ENCODE data around the gene SSBP1.

SSBP1 gene

DNA sequence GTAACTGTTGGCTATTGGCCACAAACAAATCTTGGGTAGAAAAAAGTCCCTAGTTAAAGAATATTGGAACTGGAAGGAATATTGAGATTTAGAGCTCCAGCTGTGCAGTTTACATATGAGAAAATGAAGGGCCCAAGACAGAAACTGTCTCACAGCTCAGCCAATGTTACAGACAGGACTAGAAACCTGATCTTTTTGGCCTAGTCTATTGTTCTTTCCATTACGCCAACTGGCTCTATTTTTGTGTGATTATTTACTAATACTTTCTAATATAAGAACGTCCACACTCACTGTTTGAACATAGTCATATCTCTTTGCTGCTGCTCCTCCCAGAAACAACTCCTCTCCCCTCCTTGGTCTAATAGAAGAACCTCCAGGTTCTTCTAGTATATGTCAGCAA lies 28.8 kb upstream of the SSBP1 start:
- DNase-seq (ENCODE audit: low read depth), result no peak
- no peak overlapping the region for H3K4me3 ChIP-seq (ENCODE audit: control insufficient read depth, low read depth, low read length)
- TF ChIP-seq CTCF (IDR thresholded peaks at IDR 0.05; ENCODE audit: control insufficient read depth, insufficient read depth, low read depth, low read length, missing control alignments), result no peak

GRCh38 chr7:141709749-141710148 lies 28.4 kb upstream of the SSBP1 start:
- no peak overlapping the region for H3K4me3 ChIP-seq (ENCODE audit: control insufficient read depth, low read depth, low read length)
- DNase-seq (ENCODE audit: low read depth), result no peak
- no peak for TF ChIP-seq CTCF (IDR thresholded peaks at IDR 0.05; ENCODE audit: control insufficient read depth, insufficient read depth, low read depth, low read length, missing control alignments)

DNA sequence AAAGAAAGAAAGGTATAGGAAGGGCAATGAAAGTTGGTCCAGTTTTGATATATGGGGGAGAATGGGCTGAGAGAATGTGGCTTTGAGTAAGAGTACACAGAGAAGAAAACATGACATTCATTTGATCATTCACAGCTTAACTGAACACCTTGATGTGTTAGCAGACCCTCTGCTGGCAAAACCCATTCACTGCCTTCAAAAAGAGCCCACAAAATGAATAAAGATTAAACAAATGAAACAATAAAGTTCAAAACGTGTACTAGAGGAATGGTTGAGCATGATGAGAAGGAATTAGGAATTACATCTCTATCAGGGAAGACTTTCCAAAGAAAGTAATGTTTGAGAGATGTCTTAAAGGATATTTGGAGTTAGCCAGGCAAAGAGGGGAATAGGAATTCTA lies 27.9 kb upstream of the SSBP1 start:
- no peak for TF ChIP-seq CTCF (IDR thresholded peaks at IDR 0.05; ENCODE audit: control insufficient read depth, insufficient read depth, low read depth, low read length, missing control alignments)
- no peak for DNase-seq (ENCODE audit: low read depth)
- no peak overlapping the region for H3K4me3 ChIP-seq (ENCODE audit: control insufficient read depth, low read depth, low read length)

DNA sequence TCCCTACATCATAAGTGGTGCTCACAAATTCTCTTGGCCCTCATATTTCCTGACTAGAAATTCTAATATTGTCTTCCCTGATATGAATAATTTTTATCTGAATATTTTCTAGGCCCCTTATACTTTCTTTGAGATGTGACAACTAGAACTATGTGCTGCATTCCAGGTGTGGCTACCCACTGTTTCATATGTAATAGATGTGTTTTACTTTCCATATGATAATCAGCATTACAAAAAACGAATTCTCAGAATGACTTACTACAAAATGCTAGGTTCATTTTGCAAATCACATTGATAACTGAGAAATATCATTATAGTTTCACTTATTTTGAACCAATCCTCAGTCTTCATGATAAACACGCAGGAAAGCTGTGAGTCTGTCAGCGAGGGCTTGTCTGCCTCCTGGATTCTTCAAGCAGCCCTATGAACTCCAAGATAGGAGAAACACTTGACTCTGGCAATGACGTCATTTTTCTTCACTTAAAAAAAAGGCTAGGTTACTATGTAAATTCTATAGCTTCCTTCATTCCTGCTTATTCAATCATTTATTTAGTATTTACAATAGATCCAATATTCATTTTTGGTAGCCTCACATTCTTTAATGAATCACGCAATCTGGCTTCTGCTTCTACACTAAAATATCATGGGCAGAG lies 25.4 kb upstream of the SSBP1 start:
- no peak for TF ChIP-seq CTCF (IDR thresholded peaks at IDR 0.05; ENCODE audit: control insufficient read depth, insufficient read depth, low read depth, low read length, missing control alignments)
- DNase-seq (ENCODE audit: low read depth), result no peak
- H3K4me3 ChIP-seq (ENCODE audit: control insufficient read depth, low read depth, low read length), result no peak overlapping the region

- H3K4me3 ChIP-seq (ENCODE audit: control insufficient read depth, low read depth, low read length), result no peak overlapping the region
- DNase-seq (ENCODE audit: low read depth), result no peak
- TF ChIP-seq CTCF (IDR thresholded peaks at IDR 0.05; ENCODE audit: control insufficient read depth, insufficient read depth, low read depth, low read length, missing control alignments), result no peak
These were observed 24.3 kb upstream of the SSBP1 start for GRCh38 chr7:141713890-141714289.

GRCh38 chr7:141714571-141714970 lies 23.6 kb upstream of the SSBP1 start:
- no peak for TF ChIP-seq CTCF (IDR thresholded peaks at IDR 0.05; ENCODE audit: control insufficient read depth, insufficient read depth, low read depth, low read length, missing control alignments)
- no peak overlapping the region for H3K4me3 ChIP-seq (ENCODE audit: control insufficient read depth, low read depth, low read length)
- no peak for DNase-seq (ENCODE audit: low read depth)

DNA sequence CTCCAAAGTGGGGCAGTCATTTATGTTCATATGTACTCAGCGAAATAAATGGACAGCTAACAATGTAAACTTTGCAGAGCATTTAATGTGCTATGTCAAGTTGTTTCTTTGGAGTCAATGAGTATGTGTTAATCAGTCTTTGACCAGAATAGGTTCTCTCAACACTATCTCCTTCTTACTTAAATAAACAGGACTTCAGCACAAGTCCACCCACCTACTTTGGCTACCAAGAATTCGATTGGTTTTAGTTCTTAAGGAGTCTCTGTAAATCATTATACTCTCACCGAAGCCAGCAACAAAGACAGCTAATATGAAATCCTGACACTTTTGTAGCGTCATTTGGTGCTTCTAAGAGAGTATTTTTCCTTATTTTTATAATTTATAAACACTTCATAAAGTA lies 23.1 kb upstream of the SSBP1 start:
- no peak overlapping the region for H3K4me3 ChIP-seq (ENCODE audit: control insufficient read depth, low read depth, low read length)
- no peak for DNase-seq (ENCODE audit: low read depth)
- no peak for TF ChIP-seq CTCF (IDR thresholded peaks at IDR 0.05; ENCODE audit: control insufficient read depth, insufficient read depth, low read depth, low read length, missing control alignments)
